ENCODE results near the gene NEUROD6. TPM values are rescaled to one million over a fixed set of nuclear protein-coding genes. Genes with fewer than 3 reads are reported as not detected.
A peak's percentile ranks its signal among the peaks of the same experiment; 100 is the strongest.

Gene NEUROD6
- total RNA-seq (2021) (not detected in 2 replicates), Bru-seq, nascent RNA (percentile 18 among the genes with signal in this experiment), BruChase-seq, experiment 1, labeled RNA remaining after a 2-hour chase (percentile 17 among the genes with signal in this experiment), BruChase-seq, experiment 2, labeled RNA remaining after a 6-hour chase (percentile 25 among the genes with signal in this experiment)
- long read RNA-seq, partial matches to known transcripts, result 0 of 1 reads
- long read RNA-seq, other reads (novel, unspliced or antisense), result 0 of 1 reads

DNA sequence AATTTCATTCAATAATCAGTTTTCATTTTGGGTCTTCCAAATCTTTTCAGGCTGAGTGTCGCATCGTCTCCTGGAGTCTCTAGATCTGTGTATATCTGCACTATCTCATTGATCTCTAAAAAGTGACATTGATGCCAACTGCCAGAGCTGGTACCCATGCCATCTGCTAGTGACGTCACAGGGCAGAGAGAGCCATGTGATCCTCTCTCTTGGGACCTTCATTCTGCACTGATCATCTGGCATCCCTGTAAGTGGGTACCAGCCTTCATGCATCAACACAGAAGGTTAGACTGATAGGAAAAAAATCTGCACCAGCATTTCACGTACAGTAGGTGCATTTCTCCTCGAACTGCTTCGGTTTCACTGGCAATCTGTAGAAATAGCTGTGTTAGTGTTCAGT, at the start of gene NEUROD6:
Gene NEUROD6, minus strand, starts transcription at position 124 of the 400 bp plus-strand sequence. CDS start 1,458 bp downstream, outside the sequence.
- peaks cover 63% of the 10 kb centered on the region for H3K4me1 ChIP-seq (ENCODE audit: insufficient read depth, low read length, poor library complexity, severe bottlenecking)
- TF ChIP-seq EZH2 (IDR thresholded peaks at IDR 0.05; ENCODE audit: borderline replicate concordance, low read depth, low read length, poor library complexity, severe bottlenecking), result no peak
- no peaks in the 10 kb centered on the region for H3K36me3 ChIP-seq (ENCODE audit: insufficient read depth, low read length, poor library complexity, severe bottlenecking)
- H3K4me3 ChIP-seq (ENCODE audit: low read depth, low read length, poor library complexity, severe bottlenecking), result no peak within 1 kb of the TSS
- no peak for DNase-seq (ENCODE audit: low spot score)
- POLR2A ChIA-PET (ENCODE audit: low non-redundant PET), result no interaction called here
- H3K27me3 ChIP-seq (replicated peaks; ENCODE audit: insufficient read depth, low read depth, low read length, poor library complexity), result no peaks in the 10 kb centered on the region
- intact Hi-C loops (cut with micrococcal nuclease; ENCODE audit: unreplicated experiment), result no loop called here
- no TSS peak for BruUV-seq (replicated peaks)
- no peaks in the 10 kb centered on the region for H3K9me3 ChIP-seq (ENCODE audit: low read depth, low read length, poor library complexity, severe bottlenecking)
- CTCF ChIA-PET, result no interaction called here
- H3K27ac ChIP-seq (ENCODE audit: low read depth, low read length, poor library complexity, severe bottlenecking), result peak within 1 kb of the TSS; percentile 88

DNA sequence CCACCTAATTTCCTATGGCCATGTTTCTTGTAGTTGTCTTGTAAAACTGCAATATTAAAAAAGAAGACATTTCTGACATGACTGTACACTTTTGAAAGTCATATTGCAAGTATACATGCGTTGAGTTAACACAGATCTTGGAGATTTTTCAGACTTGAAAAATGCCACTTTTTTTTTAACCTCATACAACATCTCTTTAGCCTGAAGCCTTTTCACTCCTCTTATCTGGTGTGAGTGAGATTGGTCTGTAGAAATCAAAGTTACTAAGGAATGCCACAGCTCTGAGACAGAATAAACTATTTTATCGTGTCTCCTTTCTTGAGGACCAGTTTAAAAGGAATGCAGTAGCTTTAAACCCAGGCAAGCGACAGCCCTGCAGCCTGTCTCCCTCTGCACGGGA, 43.9 kb upstream of the NEUROD6 start:
- POLR2A ChIA-PET (ENCODE audit: low non-redundant PET), result no interaction called here
- no TSS peak for BruUV-seq (replicated peaks)
- TF ChIP-seq, protein P1, sequence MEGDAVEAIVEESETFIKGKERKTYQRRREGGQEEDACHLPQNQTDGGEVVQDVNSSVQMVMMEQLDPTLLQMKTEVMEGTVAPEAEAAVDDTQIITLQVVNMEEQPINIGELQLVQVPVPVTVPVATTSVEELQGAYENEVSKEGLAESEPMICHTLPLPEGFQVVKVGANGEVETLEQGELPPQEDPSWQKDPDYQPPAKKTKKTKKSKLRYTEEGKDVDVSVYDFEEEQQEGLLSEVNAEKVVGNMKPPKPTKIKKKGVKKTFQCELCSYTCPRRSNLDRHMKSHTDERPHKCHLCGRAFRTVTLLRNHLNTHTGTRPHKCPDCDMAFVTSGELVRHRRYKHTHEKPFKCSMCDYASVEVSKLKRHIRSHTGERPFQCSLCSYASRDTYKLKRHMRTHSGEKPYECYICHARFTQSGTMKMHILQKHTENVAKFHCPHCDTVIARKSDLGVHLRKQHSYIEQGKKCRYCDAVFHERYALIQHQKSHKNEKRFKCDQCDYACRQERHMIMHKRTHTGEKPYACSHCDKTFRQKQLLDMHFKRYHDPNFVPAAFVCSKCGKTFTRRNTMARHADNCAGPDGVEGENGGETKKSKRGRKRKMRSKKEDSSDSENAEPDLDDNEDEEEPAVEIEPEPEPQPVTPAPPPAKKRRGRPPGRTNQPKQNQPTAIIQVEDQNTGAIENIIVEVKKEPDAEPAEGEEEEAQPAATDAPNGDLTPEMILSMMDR (conservative IDR thresholded peaks at IDR 0.05; ENCODE audit: low read depth, low read length), result no peak
- TF ChIP-seq EZH2 (IDR thresholded peaks at IDR 0.05; ENCODE audit: borderline replicate concordance, low read depth, low read length, poor library complexity, severe bottlenecking), result no peak
- intact Hi-C loops (cut with micrococcal nuclease; ENCODE audit: unreplicated experiment), result no loop called here
- H3K4me3 ChIP-seq (ENCODE audit: low read depth, low read length, poor library complexity, severe bottlenecking), result no peak overlapping the region
- DNase-seq (ENCODE audit: low spot score), result no peak
- peaks cover 7% of the 10 kb centered on the region for H3K4me1 ChIP-seq (ENCODE audit: insufficient read depth, low read length, poor library complexity, severe bottlenecking)
- H3K27me3 ChIP-seq (replicated peaks; ENCODE audit: insufficient read depth, low read depth, low read length, poor library complexity), result no peaks in the 10 kb centered on the region
- H3K36me3 ChIP-seq (ENCODE audit: insufficient read depth, low read length, poor library complexity, severe bottlenecking), result no peaks in the 10 kb centered on the region
- no peak overlapping the region for H3K27ac ChIP-seq (ENCODE audit: low read depth, low read length, poor library complexity, severe bottlenecking)
- CTCF ChIA-PET, result no interaction called here
- no peaks in the 10 kb centered on the region for H3K9me3 ChIP-seq (ENCODE audit: low read depth, low read length, poor library complexity, severe bottlenecking)

DNA sequence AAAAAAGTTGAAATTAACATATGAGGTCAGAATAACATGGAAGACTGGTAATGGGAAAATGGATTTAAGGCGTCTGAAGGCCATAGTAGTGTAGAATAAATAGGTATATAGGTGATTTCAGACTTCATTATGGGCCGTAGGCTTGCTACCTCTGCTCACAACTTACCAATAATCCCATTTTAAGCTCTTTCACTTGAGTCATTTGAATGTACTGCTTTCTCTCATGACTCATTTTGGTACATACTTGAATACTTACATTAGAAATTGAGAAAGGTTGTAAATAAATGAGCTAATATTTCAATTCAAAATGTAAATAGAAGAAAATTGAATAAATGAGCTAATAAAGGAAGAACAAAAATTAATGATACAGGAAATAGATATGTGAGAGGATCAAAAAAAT, 42.2 kb upstream of the NEUROD6 start:
- intact Hi-C loops (cut with micrococcal nuclease; ENCODE audit: unreplicated experiment), result no loop called here
- ChIA-PET CTCF (no interaction called here), POLR2A (ENCODE audit: low non-redundant PET) (no interaction called here)
- no peaks in the 10 kb centered on the region for H3K9me3 ChIP-seq (ENCODE audit: low read depth, low read length, poor library complexity, severe bottlenecking)
- H3K27ac ChIP-seq (ENCODE audit: low read depth, low read length, poor library complexity, severe bottlenecking), result no peak overlapping the region
- H3K4me1 ChIP-seq (ENCODE audit: insufficient read depth, low read length, poor library complexity, severe bottlenecking), result peaks cover 7% of the 10 kb centered on the region
- no peaks in the 10 kb centered on the region for H3K36me3 ChIP-seq (ENCODE audit: insufficient read depth, low read length, poor library complexity, severe bottlenecking)
- H3K4me3 ChIP-seq (ENCODE audit: low read depth, low read length, poor library complexity, severe bottlenecking), result no peak overlapping the region
- BruUV-seq (replicated peaks), result no TSS peak
- DNase-seq (ENCODE audit: low spot score), result no peak
- TF ChIP-seq, protein P1 (conservative IDR thresholded peaks at IDR 0.05; ENCODE audit: low read depth, low read length), result no peak
- no peak for TF ChIP-seq EZH2 (IDR thresholded peaks at IDR 0.05; ENCODE audit: borderline replicate concordance, low read depth, low read length, poor library complexity, severe bottlenecking)
- H3K27me3 ChIP-seq (replicated peaks; ENCODE audit: insufficient read depth, low read depth, low read length, poor library complexity), result no peaks in the 10 kb centered on the region
